PC-3 (cell line): ENCODE results near the gene PGA5. TPM values are rescaled to one million over a fixed set of nuclear protein-coding genes. Genes with fewer than 3 reads are reported as not detected.
A peak's percentile ranks its signal among the peaks of the same experiment; 100 is the strongest.

Experiments
- ATAC-seq: fragments of 200-7000 bp; cut with Tn5 transposase; 2 replicates; pipeline ENCODE4 v1.9.1; 2020; ENCODE audit warnings: mild to moderate bottlenecking, moderate library complexity
- BruUV-seq: library from RNA; stranded (reverse); fragments of 400-500 nt; replicated peaks from 2 replicates; lab custom pipeline; 2021; lab: Mats Ljungman, UMichigan
- CTCF ChIA-PET: fragments of 300-600 bp; sonication (Branson Sonifier 250); formaldehyde crosslinking; loops from one replicate; lab custom pipeline; 2022; ENCODE audit warnings: antibody characterized with exemption; lab: Charles Lee
- POLR2A ChIA-PET: fragments of 300-600 bp; sonication (Branson Sonifier 250); formaldehyde crosslinking; loops from one replicate; lab custom pipeline; 2022; ENCODE audit warnings: antibody characterized with exemption; ENCODE audit not compliant: unreplicated experiment; lab: Charles Lee
- DNase-seq: peaks from one replicate; pipeline ENCODE4 v3.0.0-alpha.2; 2015
- H2AFZ ChIP-seq: fragments of 300-600 bp; sonication (generic); 2 replicates; pipeline ENCODE4 v1.6.0; 2016; ENCODE audit warnings: antibody characterized with exemption, low read length
- H3F3A ChIP-seq: fragments of 300-600 bp; sonication (generic); one replicate; pipeline ENCODE4 v1.6.0; 2017; ENCODE audit warnings: antibody characterized with exemption, low read length, control low read depth, mild to moderate bottlenecking; ENCODE audit not compliant: unreplicated experiment
- H3K27ac ChIP-seq: fragments of 300-600 bp; sonication (generic); 2 replicates; pipeline ENCODE4 v1.5.1; 2016; ENCODE audit warnings: mild to moderate bottlenecking, low read length
- H3K27me3 ChIP-seq: fragments of 300-600 bp; sonication (generic); 2 replicates; pipeline ENCODE4 v1.6.1; 2016; ENCODE audit warnings: low read length, mixed read lengths
- H3K36me3 ChIP-seq: fragments of 300-600 bp; sonication (generic); 2 replicates; pipeline ENCODE4 v1.6.1; 2016; ENCODE audit warnings: low read depth, mixed run types, low read length, mixed read lengths
- H3K4me1 ChIP-seq: fragments of 300-600 bp; sonication (generic); 2 replicates; pipeline ENCODE4 v1.5.1; 2016; ENCODE audit warnings: low read length; ENCODE audit not compliant: insufficient read depth
- H3K4me2 ChIP-seq: fragments of 300-600 bp; sonication (generic); 2 replicates; pipeline ENCODE4 v1.6.0; 2016; ENCODE audit warnings: low read length
- H3K4me3 ChIP-seq: fragments of 300-600 bp; sonication (generic); 2 replicates; pipeline ENCODE4 v1.5.1; 2016; ENCODE audit warnings: mild to moderate bottlenecking, low read length, mixed read lengths
- H3K79me2 ChIP-seq: fragments of 300-600 bp; sonication (generic); 2 replicates; pipeline ENCODE4 v1.6.1; 2017; ENCODE audit warnings: low read length, mixed read lengths
- H3K9ac ChIP-seq: fragments of 300-600 bp; sonication (generic); 2 replicates; pipeline ENCODE4 v1.6.0; 2016; ENCODE audit warnings: mild to moderate bottlenecking, low read length
- H3K9me2 ChIP-seq: fragments of 300-600 bp; sonication (generic); replicated peaks from 2 replicates; pipeline ENCODE4 v1.6.1; 2016; ENCODE audit warnings: mixed run types, low read length, mixed read lengths
- H3K9me3 ChIP-seq: fragments of 300-600 bp; sonication (generic); 2 replicates; pipeline ENCODE4 v1.6.1; 2016; ENCODE audit warnings: low read length, mixed read lengths
- H4K20me1 ChIP-seq: fragments of 300-600 bp; sonication (generic); 2 replicates; pipeline ENCODE4 v1.6.1; 2016; ENCODE audit warnings: low read length, mixed read lengths
- EZH2 ChIP-seq: fragments of 300-600 bp; sonication (generic); IDR thresholded peaks from one replicate; pipeline ENCODE4 v1.6.1; 2017; ENCODE audit warnings: antibody characterized with exemption, mild to moderate bottlenecking, low read length; ENCODE audit not compliant: unreplicated experiment
- EZH2phosphoT487 ChIP-seq: fragments of 300-600 bp; sonication (generic); IDR thresholded peaks from 2 replicates; pipeline ENCODE4 v1.6.1; 2018; ENCODE audit warnings: mild to moderate bottlenecking, antibody characterized with exemption, low read length, borderline replicate concordance
- intact Hi-C: fragments of 100-400 bp; cut with micrococcal nuclease; formaldehyde crosslinking; loops from 2 replicates; pipeline ENCODE4 v1.9.0; 2023
- total RNA-seq: library from RNA; depleted of rRNA; stranded (reverse); fragments of >200 nt; gene quantifications from 2 replicates; pipeline ENCODE4 v1.2.3, GENCODE V29; 2014
- TF ChIP-seq, protein P1 (sequence below): fragments of 300-600 bp; sonication (generic); conservative IDR thresholded peaks from 2 replicates; pipeline ENCODE4 v1.5.1; 2017; ENCODE audit warnings: antibody characterized with exemption, low read depth, mild to moderate bottlenecking, low read length

PGA5 gene
- total RNA-seq, 1 experiment from 2014 or later: not detected

DNA sequence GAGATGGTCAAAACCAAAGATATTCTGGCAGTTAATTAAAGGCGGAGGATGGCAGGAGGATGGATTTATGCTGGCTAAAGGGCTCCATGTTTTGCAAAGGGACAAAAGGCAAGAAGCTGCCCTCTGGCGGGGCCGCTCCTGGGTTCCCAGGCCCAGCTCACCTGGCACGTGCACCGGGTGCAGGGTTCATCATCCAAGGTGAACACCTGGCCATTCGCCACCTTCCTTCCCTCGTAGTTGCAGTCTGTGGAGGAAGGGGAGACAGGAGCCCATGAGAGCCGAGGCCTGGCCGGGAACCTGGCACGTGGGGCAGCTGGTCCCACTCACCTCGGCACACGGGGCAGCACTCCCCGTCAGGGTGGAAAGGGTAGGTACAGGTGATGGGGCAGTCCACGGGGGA, 23.8 kb downstream of the PGA5 start:
- ChIA-PET CTCF (no interaction called here), POLR2A (no interaction called here)
- Histone ChIP-seq H3K9me3 (no peaks in the 10 kb centered on the region), H3K79me2 (no peaks in the 10 kb centered on the region), H3K9ac (no peak overlapping the region), H3K4me1 (peaks cover 4% of the 10 kb centered on the region; the same call in 1 of the 2 replicates), H3K9me2 (no peaks in the 10 kb centered on the region), H3K4me2 (no peak overlapping the region), H4K20me1 (no peaks in the 10 kb centered on the region), H3K27ac (no peak overlapping the region), H3K4me3 (no peak overlapping the region), H3K27me3 (no peaks in the 10 kb centered on the region), H3F3A (no peaks in the 10 kb centered on the region), H3K36me3 (no peaks in the 10 kb centered on the region), H2AFZ (no peak overlapping the region)
- BruUV-seq: no TSS peak
- intact Hi-C loops: no loop called here
- TF ChIP-seq EZH2phosphoT487 (no peak), EZH2 (no peak)
- TF ChIP-seq, protein P1, sequence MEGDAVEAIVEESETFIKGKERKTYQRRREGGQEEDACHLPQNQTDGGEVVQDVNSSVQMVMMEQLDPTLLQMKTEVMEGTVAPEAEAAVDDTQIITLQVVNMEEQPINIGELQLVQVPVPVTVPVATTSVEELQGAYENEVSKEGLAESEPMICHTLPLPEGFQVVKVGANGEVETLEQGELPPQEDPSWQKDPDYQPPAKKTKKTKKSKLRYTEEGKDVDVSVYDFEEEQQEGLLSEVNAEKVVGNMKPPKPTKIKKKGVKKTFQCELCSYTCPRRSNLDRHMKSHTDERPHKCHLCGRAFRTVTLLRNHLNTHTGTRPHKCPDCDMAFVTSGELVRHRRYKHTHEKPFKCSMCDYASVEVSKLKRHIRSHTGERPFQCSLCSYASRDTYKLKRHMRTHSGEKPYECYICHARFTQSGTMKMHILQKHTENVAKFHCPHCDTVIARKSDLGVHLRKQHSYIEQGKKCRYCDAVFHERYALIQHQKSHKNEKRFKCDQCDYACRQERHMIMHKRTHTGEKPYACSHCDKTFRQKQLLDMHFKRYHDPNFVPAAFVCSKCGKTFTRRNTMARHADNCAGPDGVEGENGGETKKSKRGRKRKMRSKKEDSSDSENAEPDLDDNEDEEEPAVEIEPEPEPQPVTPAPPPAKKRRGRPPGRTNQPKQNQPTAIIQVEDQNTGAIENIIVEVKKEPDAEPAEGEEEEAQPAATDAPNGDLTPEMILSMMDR: no peak
- no peak for ATAC-seq
- DNase-seq: no peak

DNA sequence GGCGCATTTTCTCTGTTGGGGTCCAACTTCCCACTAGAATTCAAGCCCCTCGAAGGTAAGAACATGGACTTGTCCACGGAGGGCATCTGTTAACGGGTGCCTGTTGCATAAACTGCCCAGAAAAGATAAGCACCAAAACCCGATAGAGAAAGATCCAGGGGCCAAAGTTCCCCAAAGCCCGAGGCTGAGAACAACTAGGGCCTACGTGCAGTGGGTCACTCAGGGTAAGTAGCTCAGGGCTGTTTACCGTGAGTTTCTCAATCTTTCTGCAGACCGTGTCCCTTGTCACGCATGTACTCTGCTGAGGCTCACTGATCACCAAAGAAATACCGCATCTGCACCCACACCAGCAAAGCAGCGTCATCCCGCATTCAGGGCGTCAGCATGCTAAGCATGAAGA, 24.4 kb downstream of the PGA5 start:
- H3K9me2 ChIP-seq: no peaks in the 10 kb centered on the region
- H3K4me1 ChIP-seq: peaks cover 6% of the 10 kb centered on the region; the same call in 1 of the 2 replicates
- POLR2A ChIA-PET: no interaction called here
- intact Hi-C loops: no loop called here
- no peak for DNase-seq
- no peak overlapping the region for H2AFZ ChIP-seq
- H3K79me2 ChIP-seq: no peaks in the 10 kb centered on the region
- CTCF ChIA-PET: no interaction called here
- H3K27ac ChIP-seq: no peak overlapping the region
- no peaks in the 10 kb centered on the region for H3K36me3 ChIP-seq
- no peak overlapping the region for H3K4me3 ChIP-seq
- no peaks in the 10 kb centered on the region for H3F3A ChIP-seq
- no peaks in the 10 kb centered on the region for H4K20me1 ChIP-seq
- H3K27me3 ChIP-seq: no peaks in the 10 kb centered on the region
- TF ChIP-seq EZH2phosphoT487 (no peak), EZH2 (no peak)
- TF ChIP-seq, protein P1: no peak
- no peak overlapping the region for H3K9ac ChIP-seq
- no peak overlapping the region for H3K4me2 ChIP-seq
- no peak for ATAC-seq
- H3K9me3 ChIP-seq: no peaks in the 10 kb centered on the region
- no TSS peak for BruUV-seq

DNA sequence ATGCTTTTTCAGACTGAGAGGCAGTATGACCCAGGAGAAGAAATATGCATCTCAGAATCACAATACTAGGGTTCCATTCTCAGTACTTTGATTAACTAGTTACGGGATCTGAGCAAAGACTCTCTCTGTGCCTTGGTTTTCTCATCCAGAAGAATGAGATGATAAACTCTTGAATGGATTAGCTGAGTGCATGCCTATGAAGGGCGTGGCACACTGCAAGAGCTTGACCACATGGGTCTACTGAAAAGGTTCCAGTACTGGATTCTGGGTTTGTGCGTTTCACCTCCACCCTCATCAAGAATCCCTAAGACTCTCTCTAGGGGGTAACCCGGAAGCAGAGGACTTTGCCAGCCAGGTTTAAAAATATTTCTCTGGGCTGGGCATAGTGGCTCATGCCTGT, 25.6 kb downstream of the PGA5 start:
- peak; percentile 31 for DNase-seq
- POLR2A ChIA-PET: interaction anchor here (0.7 kb wide), 1 partner anchor 10 kb away, joined by 3 read pairs; no protein-coding TSS in a partner anchor
- no TSS peak for BruUV-seq

More for the DNA sequence above, 25.6 kb downstream of the PGA5 start:
- intact Hi-C loops: no loop called here
- Histone ChIP-seq H3K4me3 (no peak overlapping the region), H3K9ac (no peak overlapping the region), H3K27ac (no peak overlapping the region), H3K9me3 (no peaks in the 10 kb centered on the region), H3K36me3 (no peaks in the 10 kb centered on the region), H3K79me2 (no peaks in the 10 kb centered on the region), H3K4me1 (peaks cover 10% of the 10 kb centered on the region; the same call in 1 of the 2 replicates), H2AFZ (no peak overlapping the region), H3K9me2 (no peaks in the 10 kb centered on the region), H3F3A (no peaks in the 10 kb centered on the region), H3K4me2 (no peak overlapping the region), H3K27me3 (no peaks in the 10 kb centered on the region), H4K20me1 (no peaks in the 10 kb centered on the region)
- peak; percentile 59 for ATAC-seq
- CTCF ChIA-PET: no interaction called here
- TF ChIP-seq, protein P1: no peak
- TF ChIP-seq EZH2 (no peak), EZH2phosphoT487 (no peak)
